Activated CD8-positive, alpha-beta memory T cell treated with anti-CD3 and anti-CD28 coated beads, Interleukin-2, amount 50 U/mL, for 24 hours (primary cell): ENCODE results near the gene BMP8B.
"Not testable (repeated sequence)": the region's sequence is repeated elsewhere in the genome, so short reads cannot be mapped to it uniquely, and the experiment has no call there.

Experiments used
- DNase-seq: peaks from one replicate; pipeline ENCODE4 v3.0.0-alpha.2; 2020; ENCODE audit errors: extremely low read depth

BMP8B gene

DNA sequence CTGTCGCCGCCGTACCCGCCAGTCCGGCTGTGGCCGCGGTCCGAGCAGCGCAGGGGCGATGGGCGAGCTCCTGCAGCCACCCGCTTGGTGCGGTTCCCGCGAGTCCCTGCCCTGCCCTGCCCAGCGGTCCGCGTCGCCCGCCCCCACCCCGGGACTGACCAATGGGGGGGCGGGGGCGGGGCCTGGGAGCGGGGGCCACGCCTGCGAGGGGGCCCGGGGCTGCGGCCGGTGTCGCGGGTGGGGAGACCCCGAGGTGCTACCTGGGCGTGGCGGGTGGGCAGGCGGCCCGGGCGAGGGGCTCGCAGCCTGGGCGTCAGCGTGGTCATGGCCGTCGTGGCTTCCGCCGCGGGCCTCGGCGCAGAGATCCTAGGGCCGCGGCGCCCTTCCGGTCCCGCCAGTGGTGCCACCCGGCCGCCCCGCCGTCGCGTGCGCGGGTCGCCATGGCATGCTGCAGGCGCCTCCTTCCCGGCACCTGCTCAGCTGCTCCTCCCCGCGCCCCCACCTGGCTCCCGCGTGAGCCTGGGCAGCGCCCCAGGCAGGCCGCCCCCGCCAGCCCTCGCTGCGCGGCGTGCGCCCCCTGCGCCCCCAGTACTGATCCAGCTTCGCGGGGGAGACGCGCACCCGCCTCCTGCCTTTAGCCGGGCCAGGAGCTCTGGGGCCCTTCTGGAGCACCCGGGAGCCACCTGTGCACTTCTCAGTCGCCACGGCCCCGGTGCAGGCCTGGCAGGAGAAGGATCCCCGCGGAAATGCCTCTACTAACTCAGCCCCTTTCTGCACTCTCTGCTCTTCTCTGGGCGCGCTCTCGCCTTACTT is at the start of gene BMP8B:
Gene BMP8B (minus strand): TSS at position 108 of the 813 bp plus-strand sequence. CDS start 380 bp downstream, outside the sequence.
- no peak for DNase-seq

- no peak for DNase-seq
Measured at GRCh38 chr1:39836595-39837110, 48.0 kb upstream of the BMP8B start.

- no peak for DNase-seq
Measured at GRCh38 chr1:39835935-39836594, 47.4 kb upstream of the BMP8B start.

GRCh38 chr1:39835110-39835509 is 46.4 kb upstream of the BMP8B start:
- DNase-seq = no peak

DNA sequence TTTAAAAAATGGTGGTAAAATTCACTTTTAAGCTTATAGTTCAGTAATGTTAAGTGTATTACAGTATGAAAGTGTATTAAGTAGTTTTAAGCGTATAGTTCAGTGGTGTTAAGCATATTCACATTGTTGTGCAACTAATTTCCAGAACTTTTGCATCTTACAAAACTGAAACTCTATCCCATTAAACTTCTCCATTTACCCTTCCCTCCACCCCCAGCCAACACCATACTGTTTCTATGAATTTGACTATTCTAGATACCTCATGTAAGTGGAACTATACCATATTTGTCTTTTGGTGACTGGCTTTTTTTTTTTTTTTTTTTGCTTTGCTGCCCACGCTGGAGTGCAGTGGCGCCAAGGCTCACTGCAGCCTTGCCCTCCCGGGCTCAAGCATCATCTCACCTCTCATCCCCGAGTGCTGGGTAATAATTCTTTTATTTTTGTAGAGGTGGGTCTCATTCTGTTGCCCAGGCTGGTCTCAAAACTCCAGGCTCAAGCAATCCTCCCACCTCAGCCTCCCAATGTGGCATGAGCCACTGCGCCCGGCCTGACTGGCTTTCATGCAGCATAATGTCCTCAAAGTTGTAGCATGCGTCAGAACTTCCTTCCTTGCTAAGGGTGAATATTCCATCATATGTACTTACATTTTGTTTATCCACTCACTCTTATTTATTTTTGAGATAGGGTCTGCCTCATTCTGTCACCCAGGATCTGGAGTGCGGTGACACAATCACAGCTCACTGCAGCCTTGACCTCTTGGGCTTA is 45.1 kb upstream of the BMP8B start:
- no peak for DNase-seq

- no peak for DNase-seq
Measured at GRCh38 chr1:39833121-39833520, 44.5 kb upstream of the BMP8B start.

- no peak for DNase-seq
Measured at GRCh38 chr1:39832294-39832693, 43.6 kb upstream of the BMP8B start.

- no peak for DNase-seq
Measured at GRCh38 chr1:39829791-39830533, 41.3 kb upstream of the BMP8B start.

GRCh38 chr1:39828734-39829133 is 40.1 kb upstream of the BMP8B start:
- no peak for DNase-seq

GRCh38 chr1:39828255-39828654 is 39.6 kb upstream of the BMP8B start:
- DNase-seq = not testable (repeated sequence)

- no peak for DNase-seq
Measured at GRCh38 chr1:39827201-39827600, 38.5 kb upstream of the BMP8B start.

- DNase-seq = no peak
Measured at GRCh38 chr1:39826583-39826982, 37.9 kb upstream of the BMP8B start.

DNA sequence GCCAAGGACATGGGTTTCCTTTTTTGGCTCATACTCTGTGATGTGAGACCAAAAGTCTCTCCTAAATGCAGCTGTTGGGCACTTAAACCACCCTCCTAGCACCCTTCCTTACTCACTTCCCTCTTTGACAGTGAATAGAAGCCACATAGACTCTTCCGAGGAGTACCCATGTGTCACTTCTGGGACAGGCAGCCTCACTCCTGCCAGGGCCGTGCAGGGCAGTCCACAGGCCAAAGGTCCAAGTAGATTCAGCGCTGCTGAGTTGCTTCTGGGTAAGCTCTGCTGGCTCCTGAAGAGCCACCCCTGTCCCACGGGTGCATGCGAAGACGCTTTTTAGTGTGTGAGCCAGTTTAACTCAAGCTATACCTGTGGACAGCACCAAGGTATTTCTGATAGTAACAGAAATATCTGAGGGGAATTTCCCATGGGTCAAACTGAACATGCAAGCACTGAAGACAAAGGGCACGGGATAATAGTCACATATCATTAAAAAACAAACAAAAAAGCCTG is 36.8 kb upstream of the BMP8B start:
- no peak for DNase-seq

DNA sequence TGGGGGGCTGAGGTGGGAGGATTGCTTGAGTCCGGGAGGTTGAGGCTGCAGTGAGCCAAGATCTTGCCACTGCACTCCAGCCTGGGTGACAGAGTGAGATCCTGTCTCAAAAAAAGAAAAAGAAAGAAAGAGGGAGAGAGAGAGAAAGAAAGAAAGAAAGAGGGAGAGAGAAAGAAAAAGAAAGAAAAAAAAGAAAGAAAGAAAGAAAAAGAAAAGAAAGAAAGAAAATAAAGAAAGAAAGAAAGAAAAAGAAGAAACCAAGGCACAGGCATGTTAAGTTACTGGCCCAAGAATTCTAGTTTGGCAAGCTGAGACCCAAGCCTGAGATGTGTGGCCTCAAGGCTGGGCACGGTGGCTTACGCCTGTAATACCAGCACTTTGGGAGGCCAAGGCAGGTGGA is 34.8 kb upstream of the BMP8B start:
- not testable (repeated sequence) for DNase-seq

DNA sequence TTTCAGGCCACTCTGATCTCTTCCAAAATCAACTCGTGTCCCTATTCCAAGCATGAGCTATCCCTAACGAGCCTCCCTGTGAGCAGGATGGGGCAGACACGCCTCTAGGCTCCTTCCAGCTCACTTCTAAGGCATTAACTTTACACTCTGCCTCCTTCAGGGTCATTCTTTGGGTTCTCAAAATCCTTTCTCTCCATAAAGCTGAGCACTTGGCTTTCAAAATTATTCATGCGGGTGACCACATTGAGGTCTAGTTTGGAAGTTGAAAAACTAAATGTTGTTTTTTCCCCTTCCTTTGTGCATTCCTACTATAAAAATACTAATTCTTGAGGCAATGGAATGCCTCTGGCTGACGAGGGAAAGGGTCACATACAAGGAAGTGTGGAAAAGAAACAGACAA is 33.5 kb upstream of the BMP8B start:
- DNase-seq = no peak

- DNase-seq = no peak
Measured at GRCh38 chr1:39819091-39819812, 30.6 kb upstream of the BMP8B start.

GRCh38 chr1:39818482-39818881 is 29.8 kb upstream of the BMP8B start:
- no peak for DNase-seq

DNA sequence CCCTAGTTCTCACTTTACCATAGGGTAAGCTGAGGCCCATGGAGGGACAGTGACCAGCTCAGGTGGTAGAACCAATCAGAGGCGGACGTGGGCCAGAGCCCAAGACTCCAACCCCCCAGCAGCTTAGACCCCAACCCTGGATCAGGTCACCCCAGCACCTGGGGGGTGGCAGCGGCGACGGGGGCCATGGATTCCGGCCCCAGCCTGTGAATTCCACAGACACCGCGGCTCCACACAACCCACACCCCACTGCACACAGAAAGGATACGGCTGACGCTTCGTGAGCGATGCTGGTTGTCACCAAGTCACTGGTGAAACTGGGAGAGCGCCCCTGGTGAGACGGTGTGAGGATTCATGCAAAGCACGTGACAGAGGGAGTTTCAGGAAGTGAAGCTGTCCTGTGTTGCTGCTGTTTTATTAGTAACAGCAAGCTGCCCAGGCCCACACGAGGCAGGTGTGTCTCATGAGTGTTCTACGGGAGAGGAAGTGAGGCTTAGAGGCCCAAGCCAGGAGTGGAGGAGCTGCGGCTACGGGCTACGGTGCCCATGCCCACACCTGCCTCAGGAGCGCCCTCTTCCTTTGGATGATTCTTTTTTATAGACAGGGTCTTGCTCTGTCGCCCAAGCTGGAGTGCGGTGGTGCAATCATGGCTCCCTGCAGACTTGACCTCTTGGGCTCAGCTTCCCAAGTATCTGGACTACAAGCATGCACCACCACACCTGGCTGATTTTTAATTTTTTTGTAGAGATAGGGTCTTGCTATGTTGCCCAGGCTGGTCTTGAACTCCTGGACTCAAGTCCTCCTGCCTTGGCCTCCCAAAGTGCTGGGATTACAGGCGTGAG is 28.6 kb upstream of the BMP8B start:
- DNase-seq = not testable (repeated sequence)

- no peak for DNase-seq
Measured at GRCh38 chr1:39816415-39817090, 27.9 kb upstream of the BMP8B start.
